Fibroblast of peridontal ligament (primary cell): ENCODE results near the gene CRLF2.
"Not testable (repeated sequence)": the region's sequence is repeated elsewhere in the genome, so short reads cannot be mapped to it uniquely, and the experiment has no call there.

Experiments
- DNase-seq: peaks from one replicate; pipeline ENCODE4 v3.0.0-alpha.2; 2010; ENCODE audit errors: extremely low read depth

Gene CRLF2

DNA sequence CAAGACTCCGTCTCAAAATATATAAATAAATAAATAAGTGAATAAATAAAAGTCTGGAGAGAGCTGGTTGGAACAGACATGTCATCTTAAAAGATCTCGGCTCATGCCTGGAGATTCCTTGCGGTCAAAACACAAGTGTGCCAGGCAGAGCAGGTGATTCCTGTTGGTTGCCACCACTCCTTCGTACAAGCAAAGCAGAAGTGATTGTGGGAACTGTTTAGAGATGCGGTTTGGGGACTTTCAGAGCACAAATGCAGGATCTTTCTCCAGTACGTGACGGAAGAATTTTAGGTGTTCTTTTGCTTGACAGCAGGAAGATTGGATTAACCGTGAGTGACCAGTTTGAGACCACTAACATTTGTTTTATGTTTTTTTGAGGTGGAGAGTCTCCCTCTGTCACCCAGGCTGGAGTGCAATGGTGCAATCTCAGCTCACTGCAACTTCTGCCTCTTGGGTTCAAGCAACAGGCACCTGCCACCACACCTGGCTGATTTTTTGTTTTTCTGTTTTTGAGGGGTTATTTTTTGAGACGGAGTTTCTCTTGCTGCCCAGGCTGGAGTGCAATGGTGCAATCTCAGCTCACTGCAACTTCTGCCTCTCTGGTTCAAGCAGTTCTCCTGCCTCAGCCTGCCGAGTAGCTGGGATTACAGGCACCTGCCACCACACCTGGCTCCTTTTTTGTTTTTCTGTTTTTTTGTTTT, 2.8 kb upstream of the CRLF2 start:
- DNase-seq: no peak

DNA sequence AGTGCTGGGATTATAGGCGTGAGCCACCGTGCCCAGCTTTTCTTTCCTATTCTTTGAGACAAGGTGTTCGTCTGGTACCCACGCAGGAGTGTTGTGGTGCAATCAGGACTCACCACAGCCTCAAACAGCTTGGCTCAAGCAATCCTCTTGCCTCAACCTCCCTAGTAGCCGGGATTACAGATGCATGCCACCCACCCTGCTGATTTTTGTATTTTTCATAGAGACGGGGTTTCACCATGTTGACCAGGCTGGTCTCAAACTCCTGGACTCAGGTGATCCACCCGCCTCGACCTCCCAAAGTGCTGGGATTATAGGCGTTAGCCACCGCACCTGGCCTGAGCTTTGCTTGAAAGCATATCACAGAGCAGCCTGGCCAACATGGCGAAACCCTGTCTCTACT, 1.5 kb upstream of the CRLF2 start:
- no peak for DNase-seq

DNA sequence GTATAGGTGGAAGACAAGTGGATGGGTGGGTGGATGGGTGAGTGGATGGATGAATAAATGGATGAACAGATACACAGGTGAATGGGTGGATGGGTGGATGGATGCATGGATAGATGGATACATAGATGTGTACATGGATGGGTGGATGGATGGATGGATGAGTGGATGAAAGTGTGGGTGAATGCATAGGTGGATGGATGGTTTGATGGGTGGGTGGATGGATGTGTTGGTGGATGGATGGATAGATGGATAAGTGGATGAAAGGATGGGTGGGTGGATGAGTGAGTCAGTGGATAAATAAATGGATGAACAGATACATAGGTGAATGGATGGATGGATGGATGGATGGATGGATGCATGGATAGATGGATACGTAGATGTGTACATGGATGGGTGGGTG, 1.6 kb downstream of the CRLF2 start:
- no peak for DNase-seq

DNA sequence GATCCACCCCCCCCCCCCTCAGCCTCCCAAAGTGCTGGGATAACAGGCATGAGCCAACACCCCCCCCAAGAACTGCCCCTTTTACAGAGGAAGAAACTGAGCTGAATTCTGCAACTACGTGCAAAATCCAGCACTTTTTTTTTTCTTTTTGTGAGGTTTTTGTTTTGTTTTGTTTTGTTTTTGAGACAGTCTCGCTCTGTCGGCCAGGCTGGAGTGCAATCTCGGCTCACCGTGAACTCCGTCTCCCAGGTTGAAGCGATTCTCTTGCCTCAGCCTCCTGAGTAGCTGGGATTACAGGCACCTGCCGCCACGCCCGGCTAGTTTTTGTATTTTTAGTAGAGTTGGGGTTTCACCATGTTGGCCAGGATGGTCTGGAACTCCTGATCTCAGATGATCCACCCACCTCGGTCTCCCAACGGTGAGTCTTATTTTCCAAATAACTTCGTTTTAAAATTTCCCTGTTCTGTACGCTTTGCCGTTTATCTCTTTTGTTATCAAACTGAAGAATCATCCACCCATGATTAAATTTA, 4.9 kb downstream of the CRLF2 start:
- DNase-seq: no peak

DNA sequence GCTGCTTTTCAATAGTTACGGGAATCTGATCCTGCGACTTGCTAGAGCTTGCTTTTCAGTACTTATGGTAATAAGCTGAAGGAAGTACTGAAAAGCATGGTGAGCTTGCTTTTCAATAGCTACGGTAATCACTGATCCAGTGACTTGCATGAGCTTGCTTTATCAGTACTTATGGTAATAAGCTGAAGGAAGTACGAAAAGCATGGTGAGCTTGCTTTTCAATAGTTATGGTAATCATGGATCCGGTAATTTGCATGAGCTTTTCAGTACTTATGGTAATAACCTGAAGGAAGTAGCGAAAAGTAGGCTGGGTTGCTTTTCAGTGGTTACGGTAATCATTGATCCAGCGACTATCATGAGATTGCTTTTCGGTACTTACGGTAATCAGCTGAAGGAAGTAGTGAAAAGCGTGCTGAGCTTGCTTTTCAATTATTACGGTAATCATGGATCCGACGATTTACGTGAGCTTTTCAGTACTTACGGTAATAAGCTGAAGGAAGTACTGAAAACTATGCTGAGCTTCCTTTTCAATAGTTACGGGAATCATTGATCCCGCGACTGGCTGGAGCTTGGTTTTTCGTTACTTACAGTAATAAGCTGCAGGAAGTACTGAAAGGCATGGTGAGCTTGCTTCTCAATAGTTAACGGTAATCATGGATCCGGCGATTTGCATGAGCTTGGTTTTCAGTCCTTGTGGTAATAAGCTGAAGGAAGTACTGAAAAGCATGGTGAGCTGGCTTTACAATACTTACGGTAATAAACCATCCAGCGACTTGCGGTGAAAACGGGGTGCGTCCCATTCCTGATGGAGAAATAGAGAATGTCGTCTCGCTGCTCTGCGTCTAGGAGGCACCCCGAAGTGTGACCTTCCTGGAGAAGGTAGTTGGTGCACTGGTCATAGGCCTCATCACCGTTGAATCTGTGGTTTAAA, 6.5 kb downstream of the CRLF2 start:
- DNase-seq: peak; percentile 49

DNA sequence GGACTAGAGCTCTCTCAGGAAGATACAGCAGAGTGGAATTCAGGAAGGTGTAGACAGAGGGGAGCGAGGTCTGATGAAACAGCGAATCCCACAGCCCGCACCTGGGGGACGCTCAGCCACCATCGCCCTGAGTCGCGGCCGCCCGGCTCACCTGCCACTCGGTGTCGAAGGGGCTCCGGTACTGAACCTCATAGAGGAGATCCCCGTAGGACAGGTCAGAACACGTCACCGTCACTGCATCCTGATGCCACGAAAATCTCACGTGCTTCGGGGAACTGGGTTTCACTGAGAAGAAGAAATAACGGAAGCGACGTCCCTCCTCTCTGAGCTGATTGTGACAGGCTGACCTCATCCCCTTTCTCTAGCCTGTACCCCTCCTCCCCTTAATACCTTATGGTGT, 10.2 kb downstream of the CRLF2 start:
- no peak for DNase-seq

DNA sequence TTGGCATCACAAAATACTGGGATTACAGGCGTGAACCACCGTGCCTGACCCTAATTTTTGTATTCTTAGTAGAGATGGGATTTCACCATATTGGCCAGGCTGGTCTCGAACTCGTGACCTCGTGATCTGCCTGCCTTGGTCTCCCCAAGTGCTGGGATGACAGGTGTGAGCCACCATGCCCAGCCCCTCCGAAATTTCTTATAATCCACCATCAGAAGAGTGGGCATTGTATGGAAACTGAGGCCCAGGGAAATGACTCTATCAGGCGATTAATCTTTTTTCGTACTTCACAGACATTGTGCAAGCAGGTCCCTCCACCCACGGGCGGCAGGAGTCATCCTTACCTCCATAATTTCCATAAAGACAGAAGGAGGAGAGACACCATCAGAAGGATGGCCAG, 16.0 kb downstream of the CRLF2 start:
- DNase-seq: no peak

DNA sequence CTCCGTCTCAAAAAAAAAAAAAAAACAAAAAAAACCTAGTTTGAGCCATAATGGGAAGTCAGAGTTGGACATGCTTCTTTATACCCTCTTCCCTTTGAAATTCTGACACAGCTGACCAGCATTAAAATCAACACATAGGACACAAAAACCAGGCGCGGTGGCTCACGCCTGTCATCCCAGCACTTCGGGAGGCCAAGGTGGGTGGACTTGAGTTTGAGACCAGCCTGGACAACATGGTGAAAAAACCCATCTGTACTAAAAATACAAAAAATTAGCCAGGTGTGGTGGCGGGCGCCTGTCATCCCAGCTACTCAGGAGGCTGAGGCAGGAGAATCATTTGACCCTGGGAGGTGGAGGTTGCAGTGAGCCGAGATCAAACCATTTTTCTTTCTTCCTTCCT, 20.3 kb downstream of the CRLF2 start:
- not testable (repeated sequence) for DNase-seq

DNA sequence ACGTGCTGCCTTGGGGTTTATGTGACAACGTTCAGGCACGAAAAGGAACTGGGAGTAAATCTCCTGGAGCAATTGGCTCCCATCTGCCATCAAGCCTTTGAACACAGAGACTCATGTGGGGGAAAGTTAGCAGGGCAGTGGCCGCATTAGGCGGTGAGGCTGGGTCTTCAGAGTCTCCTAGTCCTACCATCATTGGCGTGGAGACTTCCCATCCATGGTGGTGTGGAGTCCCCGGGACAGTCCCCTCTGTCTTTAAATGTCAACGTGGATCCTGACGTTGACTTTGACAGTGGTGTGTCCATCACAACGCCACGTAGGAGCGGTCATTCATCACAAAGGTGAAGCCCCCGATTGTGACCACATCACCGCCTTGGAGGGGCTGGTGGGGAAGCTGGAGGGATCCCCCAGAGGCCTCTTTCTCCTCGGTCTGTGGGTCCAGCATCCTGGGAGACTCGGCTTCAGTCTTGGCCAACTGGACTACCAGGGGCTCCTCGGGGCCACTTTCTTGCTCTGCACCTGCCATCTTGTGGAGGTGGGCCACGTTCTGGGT, 21.8 kb downstream of the CRLF2 start:
- no peak for DNase-seq

DNA sequence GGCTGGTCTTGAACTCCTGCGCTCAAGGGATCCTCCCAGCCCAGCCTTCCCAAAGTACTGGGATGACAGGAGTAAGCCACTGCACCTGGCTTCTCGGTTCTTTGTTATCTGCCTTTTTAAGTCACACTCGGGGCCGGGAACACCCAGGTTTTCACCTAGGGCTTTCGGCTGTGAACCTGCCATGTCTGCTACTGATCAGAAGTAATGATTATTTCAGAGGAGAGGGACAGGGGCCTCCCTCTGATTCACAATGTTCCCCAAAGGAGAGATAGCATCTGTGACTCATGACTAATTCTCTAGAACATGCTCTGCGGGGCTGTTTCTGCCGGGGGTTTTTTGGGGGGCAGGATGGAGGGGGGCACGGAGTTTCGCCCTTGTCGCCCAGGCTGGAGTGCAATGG, 26.9 kb downstream of the CRLF2 start:
- DNase-seq: no peak

DNA sequence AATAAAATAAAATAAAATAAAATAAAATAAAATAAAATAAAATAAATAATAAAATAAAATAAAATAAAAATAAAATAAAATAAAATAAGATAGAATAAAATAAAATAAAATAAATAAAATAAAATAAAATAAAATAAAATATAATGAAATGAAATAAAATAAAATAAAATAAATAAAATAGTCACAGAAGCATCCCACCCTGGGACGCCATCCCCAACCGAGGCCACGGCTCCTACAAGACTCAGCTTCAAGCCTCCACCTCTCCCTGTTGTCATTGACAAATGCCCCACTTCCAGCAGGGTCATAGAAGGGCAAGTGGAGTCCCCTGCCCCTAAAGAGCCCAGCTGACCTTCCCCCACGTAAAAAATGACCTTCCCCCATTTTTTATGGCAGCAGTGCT, 30.2 kb downstream of the CRLF2 start:
- DNase-seq: no peak

DNA sequence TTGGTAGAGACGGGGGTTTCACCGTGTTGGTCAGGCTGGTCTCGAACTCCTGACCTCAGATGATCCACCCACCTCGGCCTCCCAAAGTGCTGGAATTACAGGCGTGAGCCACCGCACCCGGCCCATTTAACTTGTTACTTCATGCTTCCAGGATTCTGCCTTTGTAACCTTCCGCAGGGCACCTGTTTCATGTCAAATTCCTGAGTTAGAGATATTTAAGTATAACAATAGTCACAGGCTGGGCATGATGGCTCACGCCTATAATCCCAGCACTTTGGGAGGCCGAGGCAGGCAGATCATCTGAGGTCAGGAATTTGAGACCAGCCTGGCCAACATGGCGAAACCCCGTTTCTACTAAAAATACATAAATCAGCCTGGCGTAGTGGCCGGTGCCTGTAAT, 30.8 kb downstream of the CRLF2 start:
- DNase-seq: not testable (repeated sequence)

DNA sequence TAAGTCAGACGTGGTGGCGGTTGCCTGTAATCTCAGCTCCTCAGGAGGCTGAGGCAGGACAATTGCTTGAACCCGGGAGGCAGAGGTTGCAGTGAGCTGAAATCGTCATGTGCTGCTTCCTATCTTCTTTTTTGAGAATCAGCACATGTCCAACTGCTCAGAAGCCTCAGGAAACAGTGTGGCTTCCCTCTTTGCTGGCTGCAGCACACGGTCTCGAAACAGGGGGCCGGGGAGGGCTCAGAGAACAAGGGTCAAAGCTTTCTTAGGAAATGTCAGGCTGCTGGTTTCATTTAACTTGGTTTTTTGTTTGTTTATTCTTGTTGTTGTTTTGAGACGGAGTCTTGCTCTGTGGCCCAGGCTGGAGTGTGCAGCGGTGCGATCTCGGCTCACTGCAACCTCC, 31.3 kb downstream of the CRLF2 start:
- DNase-seq: no peak

DNA sequence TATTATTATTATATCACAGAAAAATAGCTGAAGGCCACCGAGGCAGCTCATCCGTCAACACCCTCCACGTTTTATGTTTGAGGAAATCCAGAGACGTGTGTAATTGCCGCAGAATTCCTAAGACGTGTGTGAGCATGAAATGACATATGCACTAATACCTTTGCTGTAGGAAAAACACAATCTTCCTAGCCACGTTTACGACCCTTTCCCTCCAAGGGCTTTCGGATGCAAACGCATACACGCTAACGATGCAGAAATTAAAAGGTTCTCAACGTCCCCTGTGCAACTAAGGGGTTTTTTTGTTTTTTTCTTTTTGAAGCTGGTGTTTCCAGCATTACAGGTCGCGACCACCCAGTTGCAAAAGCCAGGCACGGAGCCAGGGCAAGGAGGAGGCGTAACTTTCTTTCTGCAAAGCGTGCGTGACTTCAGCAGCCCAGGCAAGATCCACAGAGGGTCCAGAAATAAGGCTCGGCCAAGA, 33.8 kb downstream of the CRLF2 start:
- no peak for DNase-seq

DNA sequence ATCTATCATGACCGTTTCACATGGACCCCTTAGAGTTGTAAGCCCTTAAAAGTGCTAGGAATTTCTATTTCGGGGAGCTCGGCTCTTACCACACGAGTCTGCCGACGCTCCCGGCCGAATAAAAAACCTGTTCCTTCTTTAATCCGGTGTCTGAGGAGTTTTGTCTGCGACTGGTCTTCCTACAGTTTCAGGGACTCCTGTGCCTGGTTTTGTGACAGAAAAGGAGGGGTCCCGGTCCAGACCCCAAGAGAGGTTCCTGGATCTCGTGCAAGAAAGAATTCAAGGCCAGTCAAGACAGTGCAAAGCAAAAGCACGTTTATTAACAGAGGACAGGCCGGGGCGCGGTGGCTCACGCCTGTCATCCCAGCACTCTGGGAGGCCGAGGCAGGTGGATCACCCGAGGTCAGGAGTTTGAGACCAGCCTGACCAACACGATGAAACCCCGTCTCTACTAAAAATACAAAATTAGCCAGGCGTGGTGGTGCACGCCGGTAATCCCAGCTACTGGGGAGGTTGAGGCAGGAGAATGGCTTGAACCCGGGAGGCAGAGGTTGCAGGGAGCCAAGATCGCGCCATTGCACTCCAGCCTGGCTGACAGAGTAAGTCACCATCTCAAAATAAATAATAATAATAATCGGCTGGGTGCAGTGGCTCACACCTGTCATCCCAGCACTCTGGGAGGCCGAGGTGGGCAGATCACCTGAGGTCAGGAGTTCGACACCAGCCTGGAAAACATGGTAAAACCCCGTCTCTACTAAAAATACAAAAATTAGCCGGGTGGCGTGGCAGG, 35.7 kb downstream of the CRLF2 start:
- DNase-seq: not testable (repeated sequence)

DNA sequence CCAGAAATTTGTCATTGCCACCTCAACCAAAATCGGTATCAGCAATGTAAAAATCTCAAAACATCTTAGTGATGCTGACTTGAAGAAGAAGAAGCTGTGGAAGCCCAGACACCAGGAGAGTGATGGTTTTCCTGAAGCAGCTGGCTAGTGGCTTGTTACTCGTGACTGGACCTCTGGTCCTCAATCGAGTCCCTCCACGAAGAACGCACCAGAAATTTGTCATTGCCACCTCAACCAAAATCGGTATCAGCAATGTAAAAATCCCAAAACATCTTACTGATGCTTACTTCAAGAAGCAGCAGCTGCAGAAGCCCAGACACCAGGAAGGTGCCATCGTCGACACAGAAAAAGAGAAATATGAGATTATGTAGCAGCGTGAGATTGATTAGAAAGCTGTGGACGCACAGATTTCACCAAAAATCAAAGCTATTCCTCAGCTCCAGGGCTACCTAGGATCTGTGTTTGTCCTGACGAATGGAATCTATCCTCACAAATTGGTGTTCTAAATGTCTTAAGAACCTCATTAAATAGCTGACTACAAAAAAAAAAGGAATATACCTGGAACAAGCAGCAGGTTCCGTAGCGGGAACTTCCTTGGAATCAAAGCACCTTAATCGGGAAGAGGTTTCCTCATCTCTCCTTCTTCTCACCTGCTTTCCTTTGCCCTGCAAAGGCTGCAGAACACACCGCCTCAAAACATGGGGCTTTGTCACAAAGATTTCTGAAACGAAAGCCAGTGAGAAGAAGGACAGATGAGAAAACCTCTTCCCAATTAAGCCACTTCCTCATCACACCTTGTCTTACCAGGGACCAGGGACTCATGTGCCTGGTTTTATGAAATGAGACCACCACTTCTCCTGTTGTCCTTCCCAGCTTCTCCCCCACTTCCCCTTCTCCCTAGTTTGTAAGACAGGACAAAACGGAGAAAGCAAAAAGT, 37.6 kb downstream of the CRLF2 start:
- DNase-seq: not testable (repeated sequence)

DNA sequence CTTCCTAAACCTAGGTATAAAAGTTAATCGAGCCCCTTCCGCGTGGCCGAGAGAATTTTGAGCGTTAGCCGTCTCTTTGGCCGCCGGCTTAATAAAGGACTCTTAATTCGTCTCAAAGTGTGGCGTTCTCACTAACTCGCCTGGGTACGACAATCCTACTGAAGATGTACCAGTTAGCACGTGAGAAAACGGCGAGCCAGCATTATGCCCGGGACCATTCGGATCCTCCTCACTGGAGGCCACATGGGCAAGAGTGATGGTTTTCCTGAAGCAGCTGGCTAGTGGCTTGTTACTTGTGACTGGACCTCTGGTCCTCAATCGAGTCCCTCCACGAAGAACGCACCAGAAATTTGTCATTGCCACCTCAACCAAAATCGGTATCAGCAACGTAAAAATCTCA, 39.0 kb downstream of the CRLF2 start:
- DNase-seq: not testable (repeated sequence)

DNA sequence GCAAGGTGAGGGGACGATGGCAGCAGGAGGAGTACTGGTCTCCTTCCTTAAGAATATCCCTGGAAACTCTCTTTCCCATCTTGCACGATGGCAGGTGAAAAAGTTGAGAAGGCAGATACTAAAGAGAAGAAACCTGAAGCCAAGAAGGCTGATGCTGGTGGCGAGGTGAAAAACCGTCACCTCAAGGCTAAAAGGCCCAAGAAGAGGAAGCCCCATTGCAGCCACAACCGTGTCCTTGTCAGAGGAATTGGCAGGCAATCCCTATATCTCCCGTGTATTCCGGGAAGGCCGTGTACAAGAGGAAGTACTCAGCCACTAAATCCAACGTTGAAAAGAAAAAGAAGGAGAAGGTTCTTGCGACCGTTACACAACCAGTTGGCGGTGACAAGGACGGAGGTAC, 40.0 kb downstream of the CRLF2 start:
- no peak for DNase-seq

DNA sequence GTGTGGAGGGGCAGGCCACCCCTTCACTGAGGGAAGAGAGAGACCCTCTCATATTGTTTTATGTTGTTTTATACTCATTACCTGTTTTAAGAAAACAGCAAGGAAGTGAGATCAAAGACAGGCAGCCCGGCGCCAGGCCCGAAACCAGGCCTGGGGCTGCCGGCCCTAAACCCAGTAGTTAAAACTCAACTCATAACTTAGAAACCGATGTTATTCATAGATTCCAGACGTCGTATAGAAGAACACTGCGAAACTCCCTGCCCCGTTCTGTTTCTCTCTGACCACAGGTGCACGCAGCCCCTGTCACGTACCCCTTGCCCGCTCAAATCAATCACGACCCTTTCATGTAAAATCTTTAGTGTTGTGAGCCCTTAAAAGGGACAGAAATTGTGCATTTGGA, 40.5 kb downstream of the CRLF2 start:
- not testable (repeated sequence) for DNase-seq

DNA sequence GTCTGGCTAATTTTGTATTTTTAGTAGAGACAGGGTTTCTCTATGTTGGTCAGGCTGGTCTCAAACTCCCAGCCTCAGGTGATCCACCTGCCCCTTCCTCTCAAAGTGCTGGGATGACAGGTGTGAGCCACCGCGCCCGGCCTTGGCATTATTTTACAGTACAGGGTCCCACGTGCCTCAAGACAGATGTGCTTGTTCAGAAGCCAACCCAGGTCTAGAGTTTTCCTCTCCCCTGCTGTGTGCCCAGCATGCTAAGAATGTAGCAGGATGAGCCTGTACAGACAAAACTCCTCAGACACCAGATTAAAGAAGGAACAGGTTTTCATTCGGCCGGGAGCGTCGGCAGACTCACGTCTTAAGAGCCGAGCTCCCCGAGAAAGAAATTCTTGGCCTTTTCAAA, 42.2 kb downstream of the CRLF2 start:
- no peak for DNase-seq

DNA sequence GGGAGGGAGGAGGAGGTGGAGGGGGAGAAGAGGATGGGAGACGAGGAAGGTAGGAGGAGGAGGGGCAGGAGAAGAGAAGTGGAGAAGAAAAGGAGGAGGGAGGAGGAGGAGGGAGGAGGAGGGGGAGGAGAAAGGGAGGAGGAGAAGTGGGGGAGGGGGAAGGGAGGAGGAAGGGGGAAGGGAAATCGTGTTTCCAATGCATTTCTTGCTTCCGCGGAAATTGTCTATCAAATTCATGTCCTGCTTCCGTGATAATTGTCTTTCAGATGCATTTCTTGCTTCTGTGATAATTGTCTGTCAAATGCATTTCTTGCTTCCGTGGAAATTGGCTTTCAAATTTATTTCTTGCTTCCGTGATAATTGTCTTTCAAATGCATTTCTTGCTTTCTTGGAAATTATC, 43.3 kb downstream of the CRLF2 start:
- DNase-seq: no peak
